ENCODE results near the gene GPHN.

The GPHN gene

DNA sequence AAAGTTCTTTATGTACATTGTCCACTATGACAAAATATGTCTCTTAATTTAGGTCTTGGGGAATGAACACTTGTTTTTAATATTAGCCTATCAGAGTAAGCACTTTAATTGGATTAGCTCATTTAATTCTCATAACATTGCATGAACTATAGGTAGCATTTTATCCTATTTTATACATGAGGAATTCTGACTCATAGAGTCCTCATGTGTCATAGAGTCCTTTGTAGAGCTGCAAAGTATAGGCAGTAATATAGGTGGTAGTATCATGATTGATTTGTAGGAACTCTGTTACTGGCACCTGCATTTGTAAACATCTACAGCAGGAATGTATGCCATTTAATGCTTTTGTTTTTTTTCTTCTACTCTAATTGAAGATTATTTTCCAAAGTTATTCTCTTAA, 96.0 kb downstream of the GPHN start:
- no peak for DNase-seq

DNA sequence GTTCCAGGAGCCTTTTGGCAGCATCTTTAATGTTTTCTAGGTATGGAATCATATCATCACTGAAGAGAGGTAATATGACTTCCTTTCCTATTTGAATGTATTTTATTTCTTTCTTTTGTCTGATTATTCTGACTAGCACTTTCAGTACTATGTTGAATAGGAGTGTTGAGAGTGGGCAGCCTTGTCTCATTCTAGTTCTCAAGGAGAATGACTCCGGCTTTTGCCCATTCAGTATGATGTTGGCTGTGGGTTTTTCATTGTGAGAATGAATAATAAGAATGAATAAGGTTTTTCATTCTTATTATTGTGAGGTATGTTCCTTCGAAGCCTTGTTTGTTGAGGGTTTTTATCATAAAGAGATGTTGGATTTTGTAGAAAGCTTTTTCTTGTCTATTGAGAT, 98.9 kb downstream of the GPHN start:
- no peak for DNase-seq

DNA sequence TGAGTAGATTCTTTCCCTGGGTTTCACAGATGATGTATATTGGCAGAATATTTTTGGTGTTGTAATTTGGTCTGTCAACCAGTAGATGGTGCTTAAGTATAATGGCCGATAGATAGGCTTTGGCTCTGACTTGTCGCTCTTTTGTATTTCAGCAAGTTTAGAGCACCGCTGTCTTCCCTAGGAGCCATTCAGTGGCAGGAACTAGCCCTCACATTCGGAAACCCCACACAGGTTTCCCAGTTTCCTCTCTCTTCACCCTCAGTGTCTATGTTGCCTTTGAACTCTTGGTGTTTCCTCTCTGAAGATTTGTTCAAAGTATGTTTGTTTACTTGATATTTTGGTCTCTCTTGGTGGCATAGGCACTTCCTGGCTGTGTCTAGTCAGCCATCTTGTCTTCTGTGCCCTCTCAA, 102.2 kb downstream of the GPHN start:
- peak; percentile 20 for DNase-seq

DNA sequence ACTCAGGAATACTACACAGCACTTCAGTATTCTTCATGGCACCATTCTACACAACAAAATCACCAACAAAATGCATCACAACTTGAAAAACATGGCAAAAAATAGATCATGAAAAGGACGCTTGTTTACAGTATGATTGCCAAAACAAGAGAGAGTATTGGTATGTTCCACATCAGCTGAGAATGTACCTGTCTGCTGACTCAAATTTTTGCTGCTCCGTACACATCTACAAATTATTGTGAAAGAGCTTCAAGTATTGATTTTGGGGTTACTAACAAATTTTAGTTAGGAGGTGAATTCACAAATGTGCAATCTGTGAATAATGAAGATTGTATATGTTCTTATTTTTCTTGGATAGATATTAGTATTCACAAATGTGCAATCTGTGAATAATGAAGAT, 105.4 kb downstream of the GPHN start:
- no peak for DNase-seq

DNA sequence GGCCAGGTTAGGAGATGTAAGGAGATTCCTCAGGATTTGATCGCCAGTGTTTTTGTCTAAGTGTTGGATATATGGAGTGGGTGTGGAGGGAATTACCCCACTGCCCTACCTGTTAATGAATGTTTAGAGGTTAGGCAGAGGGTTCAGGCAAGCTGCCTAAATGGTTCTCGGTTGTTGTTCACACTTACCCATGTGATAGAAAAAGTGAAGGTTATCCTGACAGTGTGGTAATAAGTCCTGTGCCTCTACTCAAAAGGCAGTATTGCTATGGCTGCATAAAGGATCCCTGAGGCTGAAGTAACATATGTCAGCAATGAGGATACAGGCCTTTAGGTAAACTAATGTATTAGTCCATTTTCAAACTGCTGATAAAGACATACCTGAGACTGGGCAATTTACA, 112.0 kb downstream of the GPHN start:
- DNase-seq: no peak

DNA sequence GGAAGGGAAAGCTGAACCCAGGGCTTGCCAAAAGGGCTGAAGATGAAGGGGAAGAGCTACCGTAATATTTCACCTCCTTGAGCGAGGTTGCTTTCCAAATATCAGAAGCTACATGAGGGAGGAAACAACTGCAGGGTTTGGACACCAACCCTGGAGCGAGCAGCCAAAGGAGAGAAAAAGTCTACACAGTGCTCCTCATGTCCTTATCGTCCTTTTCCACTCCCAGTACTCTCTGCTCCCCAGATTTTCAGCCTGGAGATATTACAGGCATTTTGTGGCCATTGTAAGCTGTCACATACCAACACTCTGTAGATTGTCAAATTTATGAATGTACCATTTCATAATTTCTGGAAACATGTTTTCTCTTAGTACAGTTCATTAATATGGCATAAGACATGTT, 115.9 kb downstream of the GPHN start:
- no peak for DNase-seq

DNA sequence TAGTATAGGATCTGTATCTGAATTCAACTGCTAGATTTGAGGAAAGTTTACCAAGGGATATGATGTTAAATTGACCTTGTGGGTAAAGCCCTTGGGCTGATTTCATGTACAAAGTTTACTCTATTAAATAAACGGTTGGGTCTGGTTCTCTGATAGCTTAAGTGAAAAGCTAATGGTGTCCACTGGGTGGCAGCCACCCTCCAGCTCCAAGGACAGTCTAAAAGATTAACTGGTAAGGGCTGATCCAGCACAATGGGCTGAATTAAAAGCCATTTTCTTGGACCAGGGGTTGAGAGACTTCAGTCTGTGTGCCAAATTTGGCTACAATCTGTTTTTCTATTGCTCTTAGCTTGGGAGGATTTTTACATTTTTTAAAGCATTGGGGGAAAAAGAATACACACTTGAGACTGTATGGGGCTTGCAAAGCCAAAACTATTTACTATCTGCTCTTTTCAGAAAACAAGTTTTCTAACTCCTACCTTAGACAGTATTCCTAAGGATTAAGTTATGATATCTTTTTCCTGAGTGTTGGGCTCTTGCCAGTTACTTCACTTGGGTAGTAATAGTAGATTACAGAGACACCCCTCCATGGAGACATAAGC, 116.5 kb downstream of the GPHN start:
- peak; percentile 29 for DNase-seq

DNA sequence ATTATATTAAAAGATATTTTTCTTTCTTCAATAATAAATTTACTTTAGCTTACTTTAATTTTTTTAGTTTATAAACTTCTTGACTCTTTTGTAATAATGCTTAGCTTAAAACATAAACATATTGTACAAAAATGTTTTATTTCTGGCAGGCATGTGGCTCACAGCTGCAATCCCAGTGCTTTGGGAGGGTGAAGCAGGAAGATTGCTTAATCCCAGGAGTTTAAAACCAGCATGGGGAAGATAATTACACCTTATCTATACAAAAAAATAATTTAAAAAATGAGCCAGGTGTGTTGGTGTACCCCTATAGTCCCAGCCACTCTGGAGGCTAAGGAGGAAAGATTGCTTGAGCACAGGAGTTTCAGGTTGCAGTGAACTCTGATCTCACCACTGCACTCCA, 120.7 kb downstream of the GPHN start:
- no peak for DNase-seq

DNA sequence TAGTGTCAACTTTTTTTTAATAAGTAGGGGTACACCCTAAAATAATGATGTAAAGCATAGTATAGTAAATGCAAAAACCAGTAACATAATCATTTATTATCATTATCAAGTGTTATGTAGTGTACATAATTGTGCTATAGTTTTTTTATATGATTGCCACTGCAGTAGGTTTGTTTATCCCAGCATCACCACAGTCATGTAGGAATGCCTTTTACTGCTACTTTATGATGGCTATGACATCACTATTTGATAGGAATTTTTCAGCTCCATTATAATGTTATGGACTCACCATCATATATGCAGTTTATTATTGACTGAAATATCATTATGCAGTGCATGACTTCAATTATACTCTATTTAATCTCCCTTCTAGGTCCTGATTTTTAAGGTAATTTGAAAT, 121.6 kb downstream of the GPHN start:
- no peak for DNase-seq

DNA sequence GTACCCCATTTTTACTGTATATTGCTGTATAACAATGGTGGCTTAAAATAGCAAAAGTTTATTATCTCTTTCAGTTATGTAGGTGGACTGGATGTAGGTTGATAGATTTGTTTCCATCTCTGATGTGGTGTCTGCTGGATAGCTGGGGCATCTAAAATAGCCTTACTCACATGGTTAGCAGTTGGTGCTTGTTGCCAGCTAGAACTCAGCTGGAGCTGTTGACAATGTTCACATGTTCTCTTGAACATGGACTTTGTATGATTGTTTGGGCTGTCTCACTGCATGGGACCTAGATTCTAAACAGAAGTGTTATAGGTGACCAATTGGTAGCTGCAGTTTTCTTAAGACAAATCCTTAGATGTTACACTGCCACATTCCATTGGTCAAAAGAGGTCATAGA, 126.9 kb downstream of the GPHN start:
- DNase-seq: no peak

DNA sequence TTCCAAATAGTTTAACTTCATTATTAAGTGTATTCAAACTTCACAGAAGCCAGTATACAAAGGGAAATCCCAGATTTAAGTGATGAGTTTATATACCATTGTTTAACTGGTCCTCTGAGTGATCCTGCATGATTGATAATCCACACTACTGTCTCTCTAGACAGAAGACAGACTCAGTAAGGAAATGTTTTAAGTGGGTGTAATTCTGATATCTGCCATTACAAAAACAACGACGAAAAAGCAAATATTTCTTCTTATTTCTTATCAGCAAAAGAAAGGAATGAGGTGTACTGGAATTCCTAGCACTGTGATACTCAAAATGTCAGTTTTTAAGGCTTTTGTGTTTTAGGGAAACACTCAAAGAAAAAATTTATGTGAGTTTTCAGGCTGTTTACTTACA, 127.5 kb downstream of the GPHN start:
- no peak for DNase-seq

DNA sequence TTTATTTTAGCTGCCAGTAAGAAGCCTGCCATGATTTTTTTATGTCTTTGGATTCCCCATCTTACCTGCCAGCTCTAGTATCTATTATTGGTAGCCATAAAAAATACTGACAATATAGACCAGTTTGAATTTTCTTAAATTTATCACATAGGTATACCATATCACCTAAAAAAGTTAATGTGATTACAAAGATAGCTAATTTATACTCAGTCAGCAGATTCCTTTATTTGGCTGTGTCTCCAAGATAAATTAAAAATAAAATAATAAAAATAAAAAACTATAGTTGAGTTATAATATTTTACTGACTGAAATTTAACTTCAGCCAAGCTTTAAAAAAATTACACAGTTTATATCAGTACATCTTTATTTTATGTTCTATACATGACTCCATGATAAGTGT, 128.3 kb downstream of the GPHN start:
- no peak for DNase-seq

DNA sequence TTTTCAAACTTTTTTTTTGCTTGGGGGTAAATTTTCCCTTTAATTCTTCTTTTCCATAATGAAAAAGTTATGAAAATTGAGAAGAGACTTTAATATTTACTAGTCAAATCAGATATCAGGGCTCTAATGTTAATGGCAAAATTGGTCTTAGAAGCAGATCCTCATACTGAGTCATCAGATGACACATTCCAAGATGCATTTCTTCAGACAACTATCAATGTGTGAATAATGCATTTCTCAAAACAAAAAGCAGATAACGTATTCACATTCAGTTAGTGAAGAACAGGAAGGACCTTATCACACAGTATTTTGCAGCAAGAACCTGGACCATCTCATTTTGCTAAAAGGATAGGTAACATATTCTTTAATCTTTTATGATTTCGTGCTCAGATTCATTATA, 130.7 kb downstream of the GPHN start:
- DNase-seq: no peak

DNA sequence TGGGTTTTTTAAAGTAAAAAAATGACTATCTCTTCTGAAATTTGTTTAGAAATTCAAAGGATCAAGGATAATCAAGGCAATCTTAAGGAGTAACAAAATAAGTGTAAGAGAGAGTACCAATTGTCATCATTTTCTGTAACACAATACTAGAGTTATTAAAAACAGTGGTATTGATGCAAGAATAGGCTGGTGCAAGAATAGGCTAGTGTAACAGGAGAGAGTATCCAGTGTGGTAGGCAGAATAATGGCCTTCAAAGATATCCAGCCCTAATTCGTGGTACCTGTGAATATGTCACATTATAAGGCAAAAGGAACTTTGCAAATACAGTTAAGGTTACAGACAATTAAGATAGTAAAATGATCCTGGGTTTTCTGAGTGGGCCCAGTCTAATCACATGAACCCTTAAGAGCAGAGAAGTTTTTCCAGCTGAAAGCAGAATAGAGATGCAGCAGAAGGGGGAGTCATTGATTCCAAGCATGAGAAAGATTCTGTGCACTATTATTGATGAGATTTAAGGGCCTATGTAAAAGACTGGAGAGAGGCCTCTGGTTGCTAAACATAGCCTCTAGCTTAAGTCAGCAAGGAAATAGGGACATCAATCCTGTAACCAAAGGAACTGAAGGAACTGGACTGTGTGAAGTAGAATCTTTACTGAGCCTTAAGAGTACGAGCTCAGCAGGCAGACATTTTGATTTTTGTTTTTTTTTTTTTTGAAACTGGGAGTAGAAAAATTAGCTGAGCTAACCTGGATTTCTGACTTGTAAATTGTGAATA, 134.1 kb downstream of the GPHN start:
- no peak for DNase-seq

DNA sequence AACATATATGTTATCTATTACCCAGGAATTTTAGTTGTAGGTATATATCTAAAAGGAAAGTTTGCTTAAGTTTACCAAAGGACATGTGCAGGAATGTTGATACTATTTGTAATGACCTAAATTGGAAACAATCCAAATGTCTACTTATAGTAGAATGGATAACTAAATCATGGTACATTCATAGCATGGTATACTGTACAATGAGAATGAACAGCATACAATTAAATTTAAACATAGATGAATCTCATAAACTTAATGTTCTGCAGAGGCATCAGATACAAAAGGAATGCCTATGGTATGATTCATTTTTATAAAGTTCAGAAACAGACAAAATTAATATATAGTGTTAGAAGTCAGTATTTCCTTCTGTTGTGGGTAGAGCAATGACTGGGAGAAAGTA, 135.4 kb downstream of the GPHN start:
- DNase-seq: no peak

DNA sequence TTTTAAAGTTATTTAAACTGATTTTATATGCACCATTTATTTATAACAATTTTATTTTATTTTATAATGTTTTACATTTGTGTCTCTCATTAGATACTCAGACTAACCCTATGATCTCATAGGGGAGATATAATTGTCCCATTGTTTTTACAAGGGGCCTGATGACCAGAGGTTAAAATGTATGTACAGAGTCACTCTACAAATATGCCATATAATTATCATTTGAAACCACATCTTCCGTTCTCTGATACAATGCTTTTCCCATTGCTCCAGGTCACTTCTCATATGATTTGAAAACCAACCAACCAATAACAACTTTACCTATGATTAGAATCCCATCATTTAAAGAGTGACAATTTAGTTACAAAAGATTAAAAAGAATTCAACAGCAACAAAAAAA, 137.8 kb downstream of the GPHN start:
- no peak for DNase-seq

DNA sequence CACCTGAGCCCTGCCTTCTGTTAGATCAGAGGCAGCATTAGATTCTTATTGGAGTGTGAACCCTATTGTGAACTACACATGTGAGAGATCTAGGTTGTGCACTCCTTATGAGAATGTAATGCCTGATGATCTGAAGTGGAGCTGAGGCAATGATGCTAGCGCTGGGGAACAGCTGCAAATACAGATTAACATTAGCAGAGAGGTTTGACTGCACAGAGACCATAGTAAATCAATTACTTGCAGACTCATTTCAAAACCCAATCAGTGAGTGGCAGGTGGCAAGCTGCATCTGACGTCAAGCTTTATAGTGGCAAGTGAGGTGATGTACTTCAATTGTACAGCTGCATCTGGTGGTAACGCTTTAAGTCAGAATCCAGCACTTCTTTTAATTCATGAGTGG, 141.6 kb downstream of the GPHN start:
- DNase-seq: no peak

DNA sequence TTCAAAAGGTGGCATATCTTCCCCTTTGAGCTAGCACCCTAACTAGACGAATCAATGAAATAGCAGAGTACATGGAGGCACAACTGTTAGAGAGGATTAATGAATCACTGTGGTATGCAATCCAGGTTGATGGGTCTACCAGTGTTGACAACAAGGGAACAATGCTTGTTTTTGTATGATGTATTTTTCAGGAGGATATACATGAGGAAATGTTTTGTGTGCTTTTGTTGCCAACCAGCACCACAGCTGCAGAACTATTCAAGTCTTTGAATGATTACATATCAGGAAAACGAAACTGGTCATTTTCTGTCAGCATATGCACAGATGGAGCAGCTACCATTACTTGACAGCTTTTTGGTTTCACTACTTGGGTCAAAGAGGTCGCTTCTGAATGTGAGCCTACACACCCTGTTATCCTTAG, 142.6 kb downstream of the GPHN start:
- DNase-seq: no peak

DNA sequence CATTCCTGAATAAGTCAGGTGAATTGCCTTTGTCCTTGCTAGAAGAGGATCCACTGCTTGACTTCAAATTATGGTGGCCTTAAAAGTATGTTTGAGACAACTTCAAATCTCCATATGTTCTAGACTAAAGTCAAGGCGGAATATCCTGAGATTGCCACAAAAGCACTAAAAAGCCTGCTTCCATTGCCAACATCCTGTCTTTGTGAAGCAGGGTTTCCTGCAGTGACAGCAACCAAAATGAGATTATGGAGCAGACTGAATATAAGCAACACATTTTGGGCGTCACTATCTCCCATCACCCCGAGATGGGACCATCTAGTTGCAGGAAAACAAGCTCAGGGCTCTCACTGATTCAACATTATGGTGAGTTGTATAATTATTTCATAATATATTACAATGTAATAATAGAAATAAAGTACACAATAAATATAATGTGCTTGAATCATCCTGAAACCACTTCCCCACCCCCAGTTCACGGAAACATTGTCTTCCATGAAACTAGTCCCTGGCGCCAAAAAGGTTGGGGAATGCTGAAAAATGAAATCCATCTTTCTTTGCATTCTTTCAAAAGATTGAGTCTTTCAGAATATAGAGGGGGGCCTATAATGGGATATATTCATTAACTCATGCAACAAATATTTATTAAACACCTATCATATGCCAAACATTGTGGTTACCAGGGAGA, 143.7 kb downstream of the GPHN start:
- DNase-seq: no peak

DNA sequence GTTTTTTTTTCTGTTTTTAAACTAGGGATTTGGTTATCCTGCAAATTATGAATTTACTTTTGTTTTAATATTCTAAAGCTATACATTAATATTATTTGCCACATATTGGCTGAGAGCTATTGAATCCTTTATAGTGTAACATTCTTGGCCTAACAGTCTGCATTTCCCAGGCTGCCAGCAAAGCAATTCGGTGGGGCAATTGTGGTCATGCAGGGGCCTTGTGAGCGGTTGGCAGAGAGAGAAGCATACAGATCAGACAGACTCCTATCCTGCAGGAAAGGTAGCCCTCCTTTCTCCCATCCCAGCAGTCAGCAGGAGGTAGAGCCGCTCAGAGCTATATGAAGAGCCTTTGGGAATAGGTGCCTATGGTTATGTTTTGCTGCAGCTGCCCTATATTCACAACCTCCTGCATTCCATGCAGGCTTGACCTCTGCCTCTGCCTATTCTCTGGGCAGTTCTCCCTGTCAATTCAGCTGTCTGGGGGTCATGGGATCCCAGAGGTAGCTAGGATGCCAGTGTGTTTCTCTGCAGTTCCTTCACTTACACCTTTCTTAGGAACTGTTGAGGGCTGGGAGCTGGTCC, 144.7 kb downstream of the GPHN start:
- no peak for DNase-seq

DNA sequence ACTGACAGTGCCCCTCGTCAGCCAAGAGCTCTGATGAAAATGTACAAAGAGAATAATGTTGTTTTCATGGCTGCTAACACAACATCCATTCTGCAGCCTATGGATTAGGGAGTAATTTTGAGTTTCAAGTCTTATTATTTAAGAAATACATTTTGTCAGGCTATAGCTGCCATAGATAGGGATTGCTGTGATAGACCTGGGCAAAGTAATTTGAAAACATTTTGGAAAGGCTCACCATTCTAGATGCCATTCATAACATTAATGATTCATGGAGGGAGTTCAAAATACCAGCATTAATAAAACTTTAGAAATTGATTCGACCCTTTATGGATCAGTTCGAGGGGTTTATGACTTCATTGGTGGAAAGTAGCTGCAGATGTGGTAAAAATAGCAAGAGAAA, 149.8 kb downstream of the GPHN start:
- no peak for DNase-seq

DNA sequence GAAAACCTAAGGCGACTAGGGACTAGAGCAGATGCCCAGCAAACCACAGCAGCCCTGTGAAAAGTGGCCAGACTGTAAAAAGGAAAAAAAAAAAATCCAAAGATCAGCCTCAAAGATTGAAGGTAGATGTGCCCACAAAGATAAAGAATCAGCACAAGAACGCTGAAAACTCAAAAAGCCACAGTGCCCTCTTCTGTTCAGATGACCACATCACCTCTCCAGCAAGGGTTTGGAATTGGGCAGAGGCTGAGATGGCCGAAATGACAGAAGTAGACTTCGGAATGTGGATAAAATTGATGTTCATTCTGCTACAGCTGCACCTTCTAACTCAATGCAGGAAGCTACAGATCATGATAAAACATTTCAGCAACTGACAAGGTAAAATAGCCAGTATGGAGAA, 154.4 kb downstream of the GPHN start:
- DNase-seq: no peak

DNA sequence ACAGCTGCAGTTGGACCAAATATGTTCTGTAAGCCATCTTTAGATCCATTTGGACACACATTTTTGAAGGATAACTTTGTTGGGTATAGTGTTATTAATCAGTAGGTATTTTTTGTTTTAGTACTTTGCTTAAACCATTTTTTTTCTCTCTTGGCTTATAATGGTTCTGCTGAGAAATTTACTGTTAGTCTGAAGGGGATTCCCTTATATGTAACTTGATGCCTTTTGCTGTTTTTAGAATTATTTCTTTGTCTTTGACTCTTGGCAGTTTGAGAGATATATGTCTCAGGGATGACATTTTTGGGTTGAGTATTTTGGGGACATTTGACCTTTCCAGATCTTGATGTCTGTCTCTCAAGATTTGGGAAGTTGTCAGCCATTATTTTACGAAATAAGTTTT, 169.8 kb downstream of the GPHN start:
- no peak for DNase-seq

DNA sequence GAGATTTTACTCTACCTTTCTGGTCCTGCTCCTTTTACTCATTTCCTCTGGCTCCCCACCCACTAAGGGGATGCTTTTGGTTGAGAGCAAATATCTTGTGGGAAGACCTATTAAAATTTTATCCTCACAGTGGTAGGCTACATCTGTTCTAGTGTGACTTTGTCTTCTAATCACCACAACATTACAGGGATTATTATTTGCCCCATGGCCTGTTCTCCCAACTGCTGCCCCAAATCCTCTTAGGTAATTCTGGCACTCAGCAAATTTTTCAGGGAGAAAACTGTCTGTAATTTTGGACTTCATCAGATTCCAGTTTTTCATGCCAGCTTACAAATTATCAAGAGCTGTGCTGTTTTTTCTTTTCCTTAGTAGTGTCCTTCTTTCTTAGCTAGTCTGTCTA, 172.3 kb downstream of the GPHN start:
- DNase-seq: no peak

Data from CD4-positive, alpha-beta T cell treated with Interleukin-21 for 1 hour (primary cell).